ENCODE results near the gene CALML3. TPM values are rescaled to one million over a fixed set of nuclear protein-coding genes. Genes with fewer than 3 reads are reported as not detected.

The CALML3 gene
- total RNA-seq, 4 donors from 2014 or later: 196 to 799 (median 315) TPM

GRCh38 chr10:5484205-5484604 lies 40.6 kb upstream of the CALML3 start:
- DNase-seq: no peak
- no peaks in the 10 kb centered on the region for H3K27me3 ChIP-seq
- intact Hi-C loops (cut with DNase I): no loop called here
- peaks cover 0 to 32% (median 4%) of the 10 kb centered on the region in 3 donors for H3K4me1 ChIP-seq
- no peaks in the 10 kb centered on the region for H3K36me3 ChIP-seq
- H3K9me3 ChIP-seq: peaks cover 0 to 10% (median 8%) of the 10 kb centered on the region in 3 donors
- no peak overlapping the region for H3K4me3 ChIP-seq
- H3K27ac ChIP-seq: peak overlapping the region in 2 of 4 donors; percentile 34 to 52
- WGBS, 2 donors: 55 to 58% methylated on average over 3 of the region's 3 CpGs
- TF ChIP-seq CTCF (IDR thresholded peaks at IDR 0.05): peak in 2 of 6 experiments; percentile 33 to 49
- TF ChIP-seq POLR2A (IDR thresholded peaks at IDR 0.05): no peak

- WGBS, 2 donors: 86 to 93% methylated on average over 10 to 12 of the region's 14 CpGs
- no peak for TF ChIP-seq CTCF (IDR thresholded peaks at IDR 0.05)
- no peak for TF ChIP-seq POLR2A (IDR thresholded peaks at IDR 0.05)
- Histone ChIP-seq H3K27ac (no peak overlapping the region), H3K27me3 (no peaks in the 10 kb centered on the region), H3K36me3 (no peaks in the 10 kb centered on the region), H3K4me3 (no peak overlapping the region), H3K4me1 (peaks cover 0 to 39% (median 7%) of the 10 kb centered on the region in 3 donors), H3K9me3 (peaks cover 0 to 10% (median 8%) of the 10 kb centered on the region in 3 donors)
- intact Hi-C loops (cut with DNase I): no loop called here
- DNase-seq: no peak
Observed at GRCh38 chr10:5485290-5485689, 39.5 kb upstream of the CALML3 start.

DNA sequence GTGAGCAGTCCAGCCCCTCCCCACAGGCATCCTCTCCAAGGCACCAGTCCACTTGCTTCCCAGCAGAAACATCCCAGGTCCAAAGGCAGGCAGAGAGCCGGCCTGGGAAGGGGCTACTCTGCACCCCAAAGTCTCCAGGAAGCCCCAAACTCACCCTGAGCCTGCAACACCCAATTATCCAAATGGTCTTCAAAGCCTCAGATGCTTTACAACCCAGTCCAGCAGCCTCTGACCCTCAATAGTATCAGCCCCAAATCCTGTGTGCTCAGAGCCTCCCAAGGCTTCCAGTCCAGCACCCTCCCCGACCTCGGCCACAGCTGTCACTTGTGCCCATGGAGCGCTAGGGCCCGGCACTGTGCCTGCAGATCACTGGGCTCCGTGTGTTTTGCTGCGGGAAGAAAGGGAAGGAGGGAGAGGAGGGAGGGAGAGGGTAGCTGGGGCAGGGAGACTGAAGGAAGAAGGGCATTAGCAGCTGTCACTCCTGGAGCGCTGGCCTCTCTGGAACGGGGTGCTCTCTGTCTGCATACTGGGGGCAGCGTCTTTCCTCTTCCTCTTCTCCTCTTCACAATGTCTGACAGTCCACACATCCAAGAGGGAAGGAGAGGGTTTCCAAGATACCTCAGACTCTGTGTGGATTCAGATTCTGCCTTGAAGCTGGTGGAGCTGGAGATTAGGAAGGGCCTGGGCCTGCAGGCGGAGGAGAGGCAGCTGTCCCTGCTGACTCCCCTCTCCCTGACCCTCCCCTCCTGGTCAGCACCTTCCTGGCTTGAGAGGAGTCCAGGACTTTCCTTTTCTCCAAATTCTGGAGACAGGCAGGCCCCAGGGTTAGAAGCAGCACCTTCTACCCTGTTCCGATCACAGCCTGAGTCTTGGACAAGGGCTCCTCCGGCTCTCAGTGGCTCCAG lies 38.6 kb upstream of the CALML3 start:
- no peak overlapping the region for H3K27ac ChIP-seq
- H3K27me3 ChIP-seq: no peaks in the 10 kb centered on the region
- peaks cover 0 to 36% (median 7%) of the 10 kb centered on the region in 3 donors for H3K4me1 ChIP-seq
- H3K4me3 ChIP-seq: no peak overlapping the region
- intact Hi-C loops (cut with DNase I): no loop called here
- H3K9me3 ChIP-seq: peaks cover 0 to 10% (median 8%) of the 10 kb centered on the region in 3 donors
- no peak for DNase-seq
- H3K36me3 ChIP-seq: no peaks in the 10 kb centered on the region
- no peak for TF ChIP-seq POLR2A (IDR thresholded peaks at IDR 0.05)
- no peak for TF ChIP-seq CTCF (IDR thresholded peaks at IDR 0.05)
- 70 to 81% methylated on average over 2 to 10 of the region's 13 CpGs for WGBS, 2 donors

DNA sequence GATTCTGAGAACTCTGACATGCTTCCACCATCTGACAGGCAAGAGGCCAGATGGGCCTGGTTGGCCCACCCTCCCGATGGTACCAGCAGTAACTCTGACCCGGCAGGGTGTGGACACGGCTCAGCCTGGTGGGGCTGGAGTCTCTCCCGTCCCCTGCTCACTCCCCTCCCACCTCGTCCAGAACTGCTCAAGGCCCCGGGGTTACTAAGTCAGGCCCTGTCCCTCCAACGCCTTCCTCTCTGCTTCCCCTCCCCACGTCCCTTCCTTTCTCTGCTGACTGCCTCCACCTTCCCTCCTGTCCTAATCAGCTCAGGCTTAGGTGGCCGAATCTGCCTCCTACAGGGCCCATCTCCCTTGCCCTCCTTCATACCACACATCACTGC lies 37.9 kb upstream of the CALML3 start:
- no peak for DNase-seq
- intact Hi-C loops (cut with DNase I): no loop called here
- no peak for TF ChIP-seq POLR2A (IDR thresholded peaks at IDR 0.05)
- no peak for TF ChIP-seq CTCF (IDR thresholded peaks at IDR 0.05)

More for the DNA sequence above, 37.9 kb upstream of the CALML3 start:
- peaks cover 0 to 32% (median 7%) of the 10 kb centered on the region in 3 donors for H3K4me1 ChIP-seq
- no peak overlapping the region for H3K4me3 ChIP-seq
- H3K9me3 ChIP-seq: peaks cover 0 to 10% (median 8%) of the 10 kb centered on the region in 3 donors
- peak overlapping the region in 1 of 4 donors; percentile 87 for H3K27ac ChIP-seq
- no peaks in the 10 kb centered on the region for H3K36me3 ChIP-seq
- 82 to 85% methylated on average over 9 of the region's 9 CpGs for WGBS, 2 donors
- no peaks in the 10 kb centered on the region for H3K27me3 ChIP-seq
